HCT116 (cell line): ENCODE measurements around the gene NAMPT. TPM values are rescaled to one million over a fixed set of nuclear protein-coding genes. Genes with fewer than 3 reads are reported as not detected.
"Not testable (repeated sequence)": the region's sequence is repeated elsewhere in the genome, so short reads cannot be mapped to it uniquely, and the experiment has no call there.

Experiments
- ATAC-seq: fragments of 200-7000 bp; cut with Tn5 transposase; 2 replicates; pipeline ENCODE4 v1.9.1; 2020; ENCODE audit warnings: mild to moderate bottlenecking, moderate library complexity
- BruUV-seq: library from RNA; stranded (reverse); fragments of 400-500 nt; replicated peaks from 2 replicates; lab custom pipeline; 2021; lab: Mats Ljungman, UMichigan
- CTCF ChIA-PET: fragments of 300-600 bp; sonication (Branson Sonifier 250); formaldehyde crosslinking; loops from one replicate; lab custom pipeline; 2021; ENCODE audit warnings: antibody characterized with exemption; lab: Charles Lee
- POLR2A ChIA-PET: fragments of 300-600, 350-600 bp; sonication (Branson Sonifier 250); formaldehyde crosslinking; loops from one replicate; lab custom pipeline; 2021; ENCODE audit warnings: antibody characterized with exemption; lab: Charles Lee
- RAD21 ChIA-PET, 2 experiments: fragments of 300-600 bp; sonication (Branson Sonifier 250); formaldehyde crosslinking; loops; one replicate each; lab custom pipeline; 2023; ENCODE audit warnings: low total read pairs in 2 of 2; ENCODE audit not compliant: uncharacterized antibody in 2 of 2, unreplicated experiment in 2 of 2, low non-redundant PET in 1 of 2; lab: Charles Lee
- DNase-seq: peaks from one replicate; pipeline ENCODE4 v3.0.0-alpha.2; 2010; ENCODE audit warnings: low read depth, low spot score
- H2AFZ ChIP-seq: fragments of 200-600 bp; shearing (Covaris generic), sonication (generic); 2 replicates; pipeline ENCODE4 v1.6.1; 2017; ENCODE audit warnings: low read depth, mixed run types, mixed read lengths, antibody characterized with exemption, low read length; ENCODE audit not compliant: poor library complexity, severe bottlenecking
- H3K27ac ChIP-seq: 2 replicates; pipeline ENCODE4 v1.5.1; 2012; ENCODE audit warnings: low read depth, low read length
- H3K27me3 ChIP-seq: fragments of 200-600 bp; sonication (generic); 2 replicates; pipeline ENCODE4 v1.6.1; 2016; ENCODE audit warnings: mixed run types, low read length, mixed read lengths; ENCODE audit not compliant: insufficient read depth
- H3K36me3 ChIP-seq, 2 experiments: fragments of 200-500 bp in 1 of 2; fragments of 200-600 bp in 1 of 2; sonication (Bioruptor generic) in 1 of 2; sonication (generic) in 1 of 2; 2 replicates each; pipeline versions ENCODE4 v1.5.1 to v1.6.1; 2014 to 2016; ENCODE audit warnings: low read length in 2 of 2, inconsistent platforms in 1 of 2, mixed read lengths in 1 of 2, mixed run types in 1 of 2; ENCODE audit not compliant: insufficient read depth in 2 of 2, control insufficient read depth in 1 of 2
- H3K4me1 ChIP-seq, 2 experiments: fragments of 200-600 bp in 1 of 2; sonication (generic) in 1 of 2; 2 replicates each; pipeline versions ENCODE4 v1.5.1 to v1.6.1; 2012 to 2017; ENCODE audit warnings: low read length in 2 of 2, inconsistent platforms in 1 of 2, mild to moderate bottlenecking in 1 of 2, mixed read lengths in 1 of 2, mixed run types in 1 of 2, moderate library complexity in 1 of 2; ENCODE audit not compliant: insufficient read depth in 2 of 2, control insufficient read depth in 1 of 2
- H3K4me2 ChIP-seq: fragments of 200-600 bp; sonication (generic); 2 replicates; pipeline ENCODE4 v1.6.1; 2017; ENCODE audit warnings: mixed run types, low read length, mixed read lengths
- H3K4me3 ChIP-seq, 2 experiments: fragments of 200-600 bp in 1 of 2; sonication (generic) in 1 of 2; replicated peaks in 1 of 2; 2 replicates each; pipeline ENCODE4 v1.5.1; 2011 to 2016; ENCODE audit warnings: low read length in 2 of 2, control low read depth in 1 of 2, low read depth in 1 of 2, mild to moderate bottlenecking in 1 of 2, mixed read lengths in 1 of 2, mixed run types in 1 of 2
- H3K79me2 ChIP-seq: fragments of 200-600 bp; sonication (generic); 2 replicates; pipeline ENCODE4 v1.6.1; 2017; ENCODE audit warnings: mild to moderate bottlenecking, mixed run types, low read length, moderate library complexity, mixed read lengths; ENCODE audit not compliant: insufficient read depth
- H3K9ac ChIP-seq: fragments of 200-600 bp; sonication (generic); 2 replicates; pipeline ENCODE4 v1.6.1; 2016; ENCODE audit warnings: low read length, mixed read lengths
- H3K9me2 ChIP-seq: fragments of 200-600 bp; sonication (generic), shearing (Covaris generic); 2 replicates; pipeline ENCODE4 v1.6.1; 2017; ENCODE audit warnings: mixed run types, mild to moderate bottlenecking, moderate library complexity; ENCODE audit not compliant: insufficient read depth
- H3K9me3 ChIP-seq, 2 experiments: fragments of 200-500 bp in 1 of 2; fragments of 200-600 bp in 1 of 2; sonication (Bioruptor generic) in 1 of 2; sonication (generic) in 1 of 2; 2 replicates each; pipeline ENCODE4 v1.6.1; 2014 to 2017; ENCODE audit warnings: low read length in 2 of 2, mixed read lengths in 2 of 2, inconsistent platforms in 1 of 2, low read depth in 1 of 2, mild to moderate bottlenecking in 1 of 2, mixed run types in 1 of 2, moderate library complexity in 1 of 2; ENCODE audit not compliant: control insufficient read depth in 1 of 2, insufficient read depth in 1 of 2
- H4K20me1 ChIP-seq: fragments of 200-600 bp; sonication (generic), shearing (Covaris generic); 2 replicates; pipeline ENCODE4 v1.6.1; 2017; ENCODE audit warnings: mixed run types, mild to moderate bottlenecking, moderate library complexity; ENCODE audit not compliant: insufficient read depth
- EZH2 ChIP-seq: fragments of 200-600 bp; sonication (generic); IDR thresholded peaks from 2 replicates; pipeline ENCODE4 v1.6.1; 2017; ENCODE audit warnings: antibody characterized with exemption, mixed run types
- RAD21 ChIP-seq: IDR thresholded peaks from 2 replicates; pipeline ENCODE4 v1.6.1; 2012; ENCODE audit warnings: low read depth, mild to moderate bottlenecking
- SIN3A ChIP-seq: IDR thresholded peaks from 2 replicates; pipeline ENCODE4 v1.6.1; 2012; ENCODE audit warnings: low read depth
- SP1 ChIP-seq: IDR thresholded peaks from 2 replicates; pipeline ENCODE4 v1.6.1; 2012; ENCODE audit warnings: low read depth
- SRF ChIP-seq: IDR thresholded peaks from 2 replicates; pipeline ENCODE4 v1.6.1; 2012; ENCODE audit warnings: low read depth
- intact Hi-C: fragments of 100-400 bp; cut with micrococcal nuclease; formaldehyde crosslinking; loops from 2 replicates; pipeline ENCODE4 v1.10.0; 2022
- total RNA-seq: library from RNA; stranded (reverse); gene quantifications from one replicate; pipeline ENCODE4 v1.2.1, GENCODE V29; 2021; ENCODE audit not compliant: unreplicated experiment
- TF ChIP-seq, protein P1 (sequence below), 3 experiments: fragments of 200-600 bp in 1 of 3; sonication (generic) in 1 of 3; IDR thresholded peaks in 2 of 3; conservative IDR thresholded peaks in 1 of 3; 2 replicates each; pipeline ENCODE4 v1.5.1; 2012 to 2017; ENCODE audit warnings: low read depth in 2 of 3, low read length in 2 of 3, antibody characterized with exemption in 1 of 3, borderline replicate concordance in 1 of 3, control low read depth in 1 of 3, mild to moderate bottlenecking in 1 of 3, mixed read lengths in 1 of 3, mixed run types in 1 of 3, moderate library complexity in 1 of 3; ENCODE audit not compliant: insufficient read depth in 1 of 3

NAMPT gene
- total RNA-seq, 1 experiment from 2014 or later, result 113 TPM

DNA sequence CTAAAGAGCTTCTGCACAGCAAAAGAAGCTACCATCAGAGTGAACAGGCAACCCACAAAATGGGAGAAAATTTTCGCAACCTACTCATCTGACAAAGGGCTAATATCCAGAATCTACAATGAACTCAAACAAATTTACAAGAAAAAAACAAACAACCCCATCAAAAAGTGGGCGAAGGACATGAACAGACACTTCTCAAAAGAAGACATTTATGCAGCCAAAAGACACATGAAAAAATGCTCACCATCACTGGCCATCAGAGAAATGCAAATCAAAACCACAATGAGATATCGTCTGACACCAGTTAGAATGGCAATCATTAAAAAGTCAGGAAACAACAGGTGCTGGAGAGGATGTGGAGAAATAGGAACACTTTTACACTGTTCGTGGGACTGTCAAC is 13.4 kb upstream of the NAMPT start:
- H3K9me3 ChIP-seq, H3K9me2 ChIP-seq, RAD21 ChIA-PET, CTCF ChIA-PET, H3K9ac ChIP-seq, H3K4me3 ChIP-seq, H4K20me1 ChIP-seq, POLR2A ChIA-PET, H3K79me2 ChIP-seq, H3K27ac ChIP-seq, H3K4me1 ChIP-seq, intact Hi-C loops, H3K36me3 ChIP-seq, H3K27me3 ChIP-seq, H3K4me2 ChIP-seq, ATAC-seq, DNase-seq, BruUV-seq, H2AFZ ChIP-seq: not testable (repeated sequence)

DNA sequence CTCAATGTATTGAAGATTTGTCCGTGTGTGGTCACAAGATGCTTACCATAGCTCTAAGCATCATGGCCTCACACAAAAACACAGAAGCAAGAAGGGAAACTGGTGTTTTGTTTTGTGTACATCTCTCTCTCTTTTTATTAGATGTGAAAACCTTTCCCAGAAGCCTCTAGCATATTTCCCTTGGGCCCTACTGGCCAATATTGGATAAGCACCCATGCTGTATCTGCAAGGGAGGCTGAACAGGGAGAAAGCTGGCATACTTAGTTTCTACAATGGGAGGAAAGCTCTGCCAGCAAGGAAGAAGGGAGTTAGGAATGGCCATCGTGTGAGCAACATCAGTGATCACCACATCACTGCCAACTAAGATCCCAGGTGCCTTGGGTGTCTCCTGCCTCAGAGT is 9.6 kb upstream of the NAMPT start:
- H3K27ac ChIP-seq, result no peak overlapping the region
- ATAC-seq (0 out of 2 replicates have a peak, but pooled peaks have one; percentile 38), DNase-seq (no peak)
- no peak overlapping the region for H3K4me2 ChIP-seq
- CTCF ChIA-PET, result no interaction called here
- H3K36me3 ChIP-seq, result no peaks in the 10 kb centered on the region
- H4K20me1 ChIP-seq, result no peaks in the 10 kb centered on the region
- no peaks in the 10 kb centered on the region for H3K9me3 ChIP-seq
- no peaks in the 10 kb centered on the region for H3K9me2 ChIP-seq
- H3K4me3 ChIP-seq, result no peak overlapping the region
- no TSS peak for BruUV-seq
- H3K27me3 ChIP-seq, result no peaks in the 10 kb centered on the region
- no peak overlapping the region for H2AFZ ChIP-seq
- no peaks in the 10 kb centered on the region for H3K79me2 ChIP-seq
- no peak overlapping the region for H3K9ac ChIP-seq
- H3K4me1 ChIP-seq, result peaks cover 0 to 5% of the 10 kb centered on the region in 2 experiments; a peak in 2 of 4 replicates
- POLR2A ChIA-PET, result no interaction called here
- TF ChIP-seq SP1, result no peak
- TF ChIP-seq RAD21, result no peak
- TF ChIP-seq SRF, result no peak
- no peak for TF ChIP-seq EZH2
- TF ChIP-seq, protein P1, sequence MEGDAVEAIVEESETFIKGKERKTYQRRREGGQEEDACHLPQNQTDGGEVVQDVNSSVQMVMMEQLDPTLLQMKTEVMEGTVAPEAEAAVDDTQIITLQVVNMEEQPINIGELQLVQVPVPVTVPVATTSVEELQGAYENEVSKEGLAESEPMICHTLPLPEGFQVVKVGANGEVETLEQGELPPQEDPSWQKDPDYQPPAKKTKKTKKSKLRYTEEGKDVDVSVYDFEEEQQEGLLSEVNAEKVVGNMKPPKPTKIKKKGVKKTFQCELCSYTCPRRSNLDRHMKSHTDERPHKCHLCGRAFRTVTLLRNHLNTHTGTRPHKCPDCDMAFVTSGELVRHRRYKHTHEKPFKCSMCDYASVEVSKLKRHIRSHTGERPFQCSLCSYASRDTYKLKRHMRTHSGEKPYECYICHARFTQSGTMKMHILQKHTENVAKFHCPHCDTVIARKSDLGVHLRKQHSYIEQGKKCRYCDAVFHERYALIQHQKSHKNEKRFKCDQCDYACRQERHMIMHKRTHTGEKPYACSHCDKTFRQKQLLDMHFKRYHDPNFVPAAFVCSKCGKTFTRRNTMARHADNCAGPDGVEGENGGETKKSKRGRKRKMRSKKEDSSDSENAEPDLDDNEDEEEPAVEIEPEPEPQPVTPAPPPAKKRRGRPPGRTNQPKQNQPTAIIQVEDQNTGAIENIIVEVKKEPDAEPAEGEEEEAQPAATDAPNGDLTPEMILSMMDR (IDR thresholded peaks at IDR 0.05 in 2 of 3, conservative IDR thresholded peaks at IDR 0.05 in 1 of 3; ENCODE audit: borderline replicate concordance in 1 of 3, insufficient read depth in 1 of 3, low read depth in 2 of 3, low read length in 2 of 3), result peak in 2 of 3 experiments; percentile 31 to 41; a peak in 4 of 6 replicates
- TF ChIP-seq SIN3A, result no peak
- intact Hi-C loops, result no loop called here
- RAD21 ChIA-PET, result no interaction called here
